ENCODE measurements around the gene NCOA1. TPM values are rescaled to one million over a fixed set of nuclear protein-coding genes. Genes with fewer than 3 reads are reported as not detected.

The NCOA1 gene
- polyA plus RNA-seq, 1 donor from 2014 or later, result 23.0 TPM

DNA sequence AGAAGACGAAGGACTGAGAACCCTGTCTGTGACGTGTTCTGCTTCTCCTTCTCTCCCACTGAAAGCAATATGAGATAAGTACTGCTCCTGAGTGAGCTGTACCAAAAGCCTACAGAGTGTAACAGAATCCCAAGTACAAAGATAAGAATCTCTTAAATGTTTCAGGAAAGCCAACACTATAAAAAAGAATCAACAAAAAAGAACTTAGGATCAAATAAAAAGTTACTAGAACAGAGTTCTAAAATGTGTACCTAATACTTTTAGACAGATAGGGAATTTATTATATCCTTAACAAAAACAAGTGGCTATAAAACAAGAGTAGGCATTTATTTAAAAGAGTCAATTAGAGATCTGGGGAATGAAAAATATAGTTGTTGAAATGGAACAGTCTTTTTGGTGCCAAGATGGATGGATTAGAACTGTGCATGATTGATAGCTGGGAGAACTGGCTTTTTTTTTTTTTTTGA lies 49.0 kb downstream of the NCOA1 start:
- Histone ChIP-seq H2AFZ (ENCODE audit: low read depth, low read length) (no peak overlapping the region), H4K20me1 (ENCODE audit: insufficient read depth) (no peaks in the 10 kb centered on the region), H3K27ac (ENCODE audit: low read length) (no peak overlapping the region), H3K9ac (ENCODE audit: low read length) (no peak overlapping the region), H3K36me3 (ENCODE audit: insufficient read depth, low read length) (no peaks in the 10 kb centered on the region), H3K9me2 (ENCODE audit: insufficient read depth, low read length) (no peaks in the 10 kb centered on the region), H3K9me3 (ENCODE audit: low read length) (peaks cover 10% of the 10 kb centered on the region), H3K79me2 (replicated peaks; ENCODE audit: insufficient read depth, low read length) (peaks cover 24% of the 10 kb centered on the region), H3K4me2 (ENCODE audit: low read length) (no peak overlapping the region), H3F3A (ENCODE audit: insufficient read depth, low read length, poor library complexity, severe bottlenecking) (no peaks in the 10 kb centered on the region), H3K27me3 (ENCODE audit: insufficient read depth, low read depth, low read length) (no peaks in the 10 kb centered on the region), H3K4me3 (ENCODE audit: low read length) (no peak overlapping the region)
- no peak for TF ChIP-seq EP300 (conservative IDR thresholded peaks at IDR 0.05; ENCODE audit: poor library complexity, severe bottlenecking)
- no peak for TF ChIP-seq RAD21 (conservative IDR thresholded peaks at IDR 0.05)
- no peak for TF ChIP-seq REST (IDR thresholded peaks at IDR 0.05; ENCODE audit: borderline replicate concordance)
- no peak for TF ChIP-seq MXI1 (conservative IDR thresholded peaks at IDR 0.05; ENCODE audit: poor library complexity, severe bottlenecking)
- no peak for TF ChIP-seq POLR2AphosphoS5 (IDR thresholded peaks at IDR 0.05)
- TF ChIP-seq SMC3 (conservative IDR thresholded peaks at IDR 0.05; ENCODE audit: poor library complexity), result no peak
- TF ChIP-seq EZH2 (IDR thresholded peaks at IDR 0.05; ENCODE audit: borderline replicate concordance, insufficient read depth, low read length, poor library complexity, severe bottlenecking), result no peak
- TF ChIP-seq, protein P1, sequence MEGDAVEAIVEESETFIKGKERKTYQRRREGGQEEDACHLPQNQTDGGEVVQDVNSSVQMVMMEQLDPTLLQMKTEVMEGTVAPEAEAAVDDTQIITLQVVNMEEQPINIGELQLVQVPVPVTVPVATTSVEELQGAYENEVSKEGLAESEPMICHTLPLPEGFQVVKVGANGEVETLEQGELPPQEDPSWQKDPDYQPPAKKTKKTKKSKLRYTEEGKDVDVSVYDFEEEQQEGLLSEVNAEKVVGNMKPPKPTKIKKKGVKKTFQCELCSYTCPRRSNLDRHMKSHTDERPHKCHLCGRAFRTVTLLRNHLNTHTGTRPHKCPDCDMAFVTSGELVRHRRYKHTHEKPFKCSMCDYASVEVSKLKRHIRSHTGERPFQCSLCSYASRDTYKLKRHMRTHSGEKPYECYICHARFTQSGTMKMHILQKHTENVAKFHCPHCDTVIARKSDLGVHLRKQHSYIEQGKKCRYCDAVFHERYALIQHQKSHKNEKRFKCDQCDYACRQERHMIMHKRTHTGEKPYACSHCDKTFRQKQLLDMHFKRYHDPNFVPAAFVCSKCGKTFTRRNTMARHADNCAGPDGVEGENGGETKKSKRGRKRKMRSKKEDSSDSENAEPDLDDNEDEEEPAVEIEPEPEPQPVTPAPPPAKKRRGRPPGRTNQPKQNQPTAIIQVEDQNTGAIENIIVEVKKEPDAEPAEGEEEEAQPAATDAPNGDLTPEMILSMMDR (IDR thresholded peaks at IDR 0.05; ENCODE audit: poor library complexity, severe bottlenecking), result no peak
- TF ChIP-seq TAF1 (IDR thresholded peaks at IDR 0.05; ENCODE audit: low read depth), result no peak

- no peak overlapping the region for H3K27ac ChIP-seq (ENCODE audit: low read length)
- peaks cover 12% of the 10 kb centered on the region for H3K9me3 ChIP-seq (ENCODE audit: low read length)
- no peaks in the 10 kb centered on the region for H3F3A ChIP-seq (ENCODE audit: insufficient read depth, low read length, poor library complexity, severe bottlenecking)
- no peak overlapping the region for H3K9ac ChIP-seq (ENCODE audit: low read length)
- H2AFZ ChIP-seq (ENCODE audit: low read depth, low read length), result no peak overlapping the region
- no peaks in the 10 kb centered on the region for H3K9me2 ChIP-seq (ENCODE audit: insufficient read depth, low read length)
- TF ChIP-seq EP300 (conservative IDR thresholded peaks at IDR 0.05; ENCODE audit: poor library complexity, severe bottlenecking), result no peak
- no peak for TF ChIP-seq REST (IDR thresholded peaks at IDR 0.05; ENCODE audit: borderline replicate concordance)
- TF ChIP-seq, protein P1 (IDR thresholded peaks at IDR 0.05; ENCODE audit: poor library complexity, severe bottlenecking), result no peak
- no peak for TF ChIP-seq RAD21 (conservative IDR thresholded peaks at IDR 0.05)
- TF ChIP-seq TAF1 (IDR thresholded peaks at IDR 0.05; ENCODE audit: low read depth), result no peak
- no peak for TF ChIP-seq SMC3 (conservative IDR thresholded peaks at IDR 0.05; ENCODE audit: poor library complexity)
- TF ChIP-seq EZH2 (IDR thresholded peaks at IDR 0.05; ENCODE audit: borderline replicate concordance, insufficient read depth, low read length, poor library complexity, severe bottlenecking), result no peak
- TF ChIP-seq POLR2AphosphoS5 (IDR thresholded peaks at IDR 0.05), result no peak
- no peak for TF ChIP-seq MXI1 (conservative IDR thresholded peaks at IDR 0.05; ENCODE audit: poor library complexity, severe bottlenecking)
- no peak overlapping the region for H3K4me3 ChIP-seq (ENCODE audit: low read length)
- no peaks in the 10 kb centered on the region for H4K20me1 ChIP-seq (ENCODE audit: insufficient read depth)
- peaks cover 30% of the 10 kb centered on the region for H3K79me2 ChIP-seq (replicated peaks; ENCODE audit: insufficient read depth, low read length)
- H3K4me2 ChIP-seq (ENCODE audit: low read length), result no peak overlapping the region
- H3K36me3 ChIP-seq (ENCODE audit: insufficient read depth, low read length), result no peaks in the 10 kb centered on the region
- no peaks in the 10 kb centered on the region for H3K27me3 ChIP-seq (ENCODE audit: insufficient read depth, low read depth, low read length)
Observed at GRCh38 chr2:24541621-24542020, 50.6 kb downstream of the NCOA1 start.
